Measurements from ENCODE around the gene PAQR9. TPM values are rescaled to one million over a fixed set of nuclear protein-coding genes. Genes with fewer than 3 reads are reported as not detected.

Gene PAQR9
- total RNA-seq, 1 donor from 2014 or later = 2.5 TPM

- DNase-seq (ENCODE audit: low spot score, unreplicated experiment) = no peak
- Mint-ChIP-seq H3K4me3 (ENCODE audit: low read depth) (no peak overlapping the region), H3K27me3 (peaks cover 7% of the 10 kb centered on the region), H3K4me1 (ENCODE audit: low read depth) (peaks cover 5% of the 10 kb centered on the region), H3K27ac (no peak overlapping the region), H3K36me3 (ENCODE audit: insufficient read depth) (no peaks in the 10 kb centered on the region), H3K9me3 (ENCODE audit: low read depth) (no peaks in the 10 kb centered on the region)
- TF ChIP-seq CTCF (IDR thresholded peaks at IDR 0.05; ENCODE audit: unreplicated experiment) = no peak
These were observed 50.9 kb downstream of the PAQR9 start for GRCh38 chr3:142912402-142913172.

Other genes starting within 250 kb of the PAQR9 start
- gene TRPC1, start 239.6 kb downstream of the PAQR9 start, total RNA-seq = 16.5 and 17.6 TPM in 2 replicates
- gene PCOLCE2, start 74.6 kb downstream of the PAQR9 start, total RNA-seq = 2.0 and 2.2 TPM in 2 replicates
- 143 and 156 TPM in 2 replicates for gene U2SURP, start 37.9 kb upstream of the PAQR9 start, total RNA-seq
- gene CHST2, start 156.1 kb upstream of the PAQR9 start, total RNA-seq = 10.8 and 13.2 TPM in 2 replicates

Data from progenitor cell of endocrine pancreas (in vitro differentiated cells).